Measurements from ENCODE around the gene NCR2.

Gene NCR2

GRCh38 chr6:41331401-41332150 is 3.8 kb upstream of the NCR2 start:
- no peak for DNase-seq

GRCh38 chr6:41332241-41332640 is 3.2 kb upstream of the NCR2 start:
- no peak for DNase-seq

GRCh38 chr6:41332842-41333736 is 2.3 kb upstream of the NCR2 start:
- no peak for DNase-seq

GRCh38 chr6:41334482-41335040 is 847 bp upstream of the NCR2 start:
- no peak for DNase-seq

- DNase-seq, result no peak
These were observed 535 bp downstream of the NCR2 start for GRCh38 chr6:41335943-41336342.

- DNase-seq, result no peak
These were observed 1.4 kb downstream of the NCR2 start for GRCh38 chr6:41336824-41337223.

- no peak for DNase-seq
These were observed 2.3 kb downstream of the NCR2 start for GRCh38 chr6:41337709-41338108.

- no peak for DNase-seq
These were observed 3.3 kb downstream of the NCR2 start for GRCh38 chr6:41338659-41339058.

GRCh38 chr6:41341580-41341979 is 6.2 kb downstream of the NCR2 start:
- DNase-seq, result no peak

- DNase-seq, result no peak
These were observed 6.8 kb downstream of the NCR2 start for GRCh38 chr6:41342241-41342640.

- no peak for DNase-seq
These were observed 8.3 kb downstream of the NCR2 start for GRCh38 chr6:41343641-41344187.

GRCh38 chr6:41344876-41345275 is 9.5 kb downstream of the NCR2 start:
- no peak for DNase-seq

GRCh38 chr6:41345901-41346300 is 10.5 kb downstream of the NCR2 start:
- no peak for DNase-seq

GRCh38 chr6:41346441-41346840 is 11.0 kb downstream of the NCR2 start:
- no peak for DNase-seq

- no peak for DNase-seq
These were observed 12.1 kb downstream of the NCR2 start for GRCh38 chr6:41347378-41348050.

GRCh38 chr6:41348934-41349333 is 13.5 kb downstream of the NCR2 start:
- no peak for DNase-seq

GRCh38 chr6:41352396-41352795 is 17.0 kb downstream of the NCR2 start:
- no peak for DNase-seq

GRCh38 chr6:41352907-41353306 is 17.5 kb downstream of the NCR2 start:
- DNase-seq, result no peak

GRCh38 chr6:41353333-41353732 is 17.9 kb downstream of the NCR2 start:
- no peak for DNase-seq

- no peak for DNase-seq
These were observed 20.5 kb downstream of the NCR2 start for GRCh38 chr6:41355952-41356351.

- DNase-seq, result no peak
These were observed 21.4 kb downstream of the NCR2 start for GRCh38 chr6:41356825-41357224.

- no peak for DNase-seq
These were observed 23.1 kb downstream of the NCR2 start for GRCh38 chr6:41358503-41358902.
